Lung (tissue), 12 donors: Measurements from ENCODE around the gene ACADL. TPM values are rescaled to one million over a fixed set of nuclear protein-coding genes. Genes with fewer than 3 reads are reported as not detected.

Experiments used
- ATAC-seq: fragments of 200-7000 bp; cut with Tn5 transposase; one replicate; pipeline ENCODE4 v1.9.1; 2020; ENCODE audit warnings: moderate number of reproducible peaks; ENCODE audit not compliant: insufficient read depth, low FRiP score
- DNase-seq, 3 donors: peaks; one replicate each; pipeline ENCODE4 v3.0.0-alpha.2; 2013 to 2017
- H3K27ac ChIP-seq, 2 donors: one replicate each; pipeline ENCODE4 v1.5.1; 2013; ENCODE audit warnings: mild to moderate bottlenecking in 2 of 2, moderate library complexity in 2 of 2, control low read depth in 1 of 2, inconsistent platforms in 1 of 2, low read depth in 1 of 2, low read length in 1 of 2
- H3K27me3 ChIP-seq, 3 donors: one replicate each; pipeline ENCODE4 v1.5.1; 2013; ENCODE audit warnings: low read length in 2 of 3; ENCODE audit not compliant: control insufficient read depth in 3 of 3, insufficient read depth in 3 of 3
- H3K36me3 ChIP-seq, 4 donors: one replicate each; pipeline ENCODE4 v1.5.1; 2013; ENCODE audit warnings: low read length in 4 of 4, mild to moderate bottlenecking in 1 of 4, moderate library complexity in 1 of 4; ENCODE audit not compliant: control insufficient read depth in 4 of 4, insufficient read depth in 4 of 4
- H3K4me1 ChIP-seq, 5 donors: one replicate each; pipeline ENCODE4 v1.5.1; 2013; ENCODE audit warnings: low read length in 5 of 5, mild to moderate bottlenecking in 2 of 5, moderate library complexity in 1 of 5; ENCODE audit not compliant: control insufficient read depth in 5 of 5, insufficient read depth in 5 of 5
- H3K4me3 ChIP-seq: one replicate; pipeline ENCODE4 v1.5.1; 2013; ENCODE audit warnings: mild to moderate bottlenecking, control low read depth, moderate library complexity
- H3K9ac ChIP-seq, 2 donors: one replicate each; pipeline ENCODE4 v1.5.1; 2013; ENCODE audit warnings: low read length in 2 of 2, control low read depth in 1 of 2; ENCODE audit not compliant: insufficient read depth in 1 of 2
- H3K9me3 ChIP-seq, 4 donors: one replicate each; pipeline ENCODE4 v1.5.1; 2013; ENCODE audit warnings: low read length in 3 of 4, mild to moderate bottlenecking in 1 of 4, moderate library complexity in 1 of 4; ENCODE audit not compliant: control insufficient read depth in 4 of 4, insufficient read depth in 3 of 4
- WGBS, 2 donors: extraction: QIAGEN DNeasy Blood & Tissue Kit; methylation state at CpG; one replicate each; pipeline ENCODE4 v1.1.7; 2013; 5-methylcytosine and 5-hydroxymethylcytosine counted together
- polyA plus RNA-seq, 2 donors: library from polyadenylated mRNA; stranded (reverse); fragments of 200-250 nt; gene quantifications; one replicate each; pipeline ENCODE4 v1.2.1, GENCODE V29; 2013
- total RNA-seq, 2 donors: library from RNA; depleted of rRNA in 1 of 2; stranded (reverse); fragments of >200 nt in 1 of 2; gene quantifications; one replicate each; pipeline ENCODE4 v1.2.1, GENCODE V29; 2014 to 2021
- TF ChIP-seq, protein P1 (sequence below): IDR thresholded peaks from 2 replicates; pipeline ENCODE4 v1.5.1; 2012; ENCODE audit warnings: mild to moderate bottlenecking; ENCODE audit errors: control extremely low read depth, extremely low read depth
- donor health status: control.
- donor health status: control.
- donor health status: Bipolar disorder and iron deficiency.
- donor health status: healthy.
- donor health status: DM: yes; HTN: yes; CAD: no.

ACADL gene
- total and polyA plus RNA-seq, 4 donors: 7.9 to 43.6 (median 31.2) TPM

DNA sequence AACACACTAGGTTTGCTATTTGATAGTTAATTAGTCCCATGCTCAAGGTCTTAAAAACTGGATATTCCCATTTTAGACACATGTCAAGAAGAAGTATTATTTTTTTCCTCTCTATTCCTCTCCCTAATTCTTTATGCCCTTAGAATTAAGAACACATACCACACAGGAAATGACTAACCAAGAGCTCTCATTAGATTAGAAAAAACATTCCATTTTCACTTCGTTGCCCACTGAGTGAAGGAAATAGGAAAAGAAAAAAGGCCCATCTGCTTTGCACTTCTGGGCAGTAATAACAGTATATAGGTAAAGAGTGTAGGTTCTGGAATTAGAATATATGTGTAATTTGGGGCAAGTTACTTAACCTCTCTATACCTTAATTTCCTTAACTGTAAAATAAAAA, 26.9 kb downstream of the ACADL start:
- no peak for ATAC-seq

DNA sequence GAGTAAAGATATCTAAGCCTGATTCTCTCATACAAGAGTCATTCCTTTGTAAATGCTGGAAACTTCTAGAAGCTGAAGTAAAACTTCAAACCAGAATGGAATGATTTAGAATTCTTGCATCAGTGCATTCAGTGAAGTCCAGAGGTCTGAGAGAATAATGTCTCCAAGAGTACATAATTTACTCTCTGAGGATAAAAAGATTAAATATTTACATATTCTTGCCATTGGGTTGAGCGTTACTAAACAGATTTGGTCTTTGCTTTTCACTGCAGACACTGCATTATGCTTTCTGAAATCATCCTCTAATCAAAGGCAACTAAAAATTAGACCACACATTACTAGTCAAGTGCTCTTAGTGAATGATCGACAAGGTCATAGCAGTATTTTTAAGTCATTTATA, 27.5 kb downstream of the ACADL start:
- peaks cover 0 to 8% (median 0%) of the 10 kb centered on the region in 5 donors for H3K4me1 ChIP-seq
- no peak overlapping the region for H3K4me3 ChIP-seq
- DNase-seq: no peak
- H3K27ac ChIP-seq: no peak overlapping the region
- TF ChIP-seq, protein P1, sequence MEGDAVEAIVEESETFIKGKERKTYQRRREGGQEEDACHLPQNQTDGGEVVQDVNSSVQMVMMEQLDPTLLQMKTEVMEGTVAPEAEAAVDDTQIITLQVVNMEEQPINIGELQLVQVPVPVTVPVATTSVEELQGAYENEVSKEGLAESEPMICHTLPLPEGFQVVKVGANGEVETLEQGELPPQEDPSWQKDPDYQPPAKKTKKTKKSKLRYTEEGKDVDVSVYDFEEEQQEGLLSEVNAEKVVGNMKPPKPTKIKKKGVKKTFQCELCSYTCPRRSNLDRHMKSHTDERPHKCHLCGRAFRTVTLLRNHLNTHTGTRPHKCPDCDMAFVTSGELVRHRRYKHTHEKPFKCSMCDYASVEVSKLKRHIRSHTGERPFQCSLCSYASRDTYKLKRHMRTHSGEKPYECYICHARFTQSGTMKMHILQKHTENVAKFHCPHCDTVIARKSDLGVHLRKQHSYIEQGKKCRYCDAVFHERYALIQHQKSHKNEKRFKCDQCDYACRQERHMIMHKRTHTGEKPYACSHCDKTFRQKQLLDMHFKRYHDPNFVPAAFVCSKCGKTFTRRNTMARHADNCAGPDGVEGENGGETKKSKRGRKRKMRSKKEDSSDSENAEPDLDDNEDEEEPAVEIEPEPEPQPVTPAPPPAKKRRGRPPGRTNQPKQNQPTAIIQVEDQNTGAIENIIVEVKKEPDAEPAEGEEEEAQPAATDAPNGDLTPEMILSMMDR: no peak
- peaks cover 0 to 2% (median 0%) of the 10 kb centered on the region in 3 donors for H3K27me3 ChIP-seq
- no peak for ATAC-seq
- WGBS, 2 donors: 49 to 83% methylated on average over 2 of the region's 2 CpGs
- H3K9me3 ChIP-seq: no peaks in the 10 kb centered on the region
- H3K9ac ChIP-seq: no peak overlapping the region
- no peaks in the 10 kb centered on the region for H3K36me3 ChIP-seq

More for the DNA sequence above, 26.9 kb downstream of the ACADL start:
- no peak overlapping the region for H3K9ac ChIP-seq
- peaks cover 0 to 2% (median 0%) of the 10 kb centered on the region in 3 donors for H3K27me3 ChIP-seq
- DNase-seq: no peak
- no peaks in the 10 kb centered on the region for H3K36me3 ChIP-seq
- H3K27ac ChIP-seq: no peak overlapping the region
- H3K9me3 ChIP-seq: no peaks in the 10 kb centered on the region
- H3K4me1 ChIP-seq: peaks cover 0 to 8% (median 0%) of the 10 kb centered on the region in 5 donors
- H3K4me3 ChIP-seq: no peak overlapping the region
- 6 to 9% methylated on average over 1 of the region's 1 CpG for WGBS, 2 donors
- TF ChIP-seq, protein P1: no peak

DNA sequence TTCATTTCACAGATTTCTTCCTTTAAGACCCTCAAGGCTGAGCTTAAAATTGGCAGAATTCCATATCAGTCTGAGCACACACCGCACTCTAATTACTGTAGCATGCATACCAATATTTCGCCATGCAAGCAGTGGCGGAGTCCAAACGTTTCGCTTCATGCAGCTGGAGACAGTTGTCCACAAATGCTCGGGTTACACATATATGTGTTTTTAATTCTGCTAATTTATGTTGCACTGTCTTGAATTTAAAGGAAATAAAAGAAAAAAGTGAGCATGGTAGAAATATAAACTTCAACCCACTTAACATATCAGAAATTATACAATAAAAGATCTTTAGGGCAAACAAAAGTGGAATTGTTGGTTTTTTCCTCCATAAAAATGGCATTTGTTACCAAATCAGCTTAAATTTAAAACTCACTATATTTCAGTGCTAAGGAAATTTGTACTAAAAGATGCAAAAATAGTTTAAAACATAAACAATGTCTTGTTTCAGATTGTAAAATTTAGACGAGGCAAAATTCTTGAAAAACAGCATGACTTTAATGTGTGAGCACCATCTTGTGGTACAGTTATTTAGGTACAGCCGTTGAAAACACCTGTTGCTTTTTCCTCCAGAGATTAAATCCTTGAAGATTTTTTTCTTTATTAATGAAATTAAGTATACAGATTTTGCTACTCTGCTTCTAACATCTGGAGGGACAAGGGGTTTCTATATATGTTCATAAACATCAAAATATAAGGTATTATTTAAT, 30.0 kb downstream of the ACADL start:
- Histone ChIP-seq H3K27me3 (no peaks in the 10 kb centered on the region), H3K9ac (peak overlapping the region in 1 of 2 donors; percentile 60), H3K9me3 (no peaks in the 10 kb centered on the region), H3K36me3 (no peaks in the 10 kb centered on the region), H3K4me3 (no peak overlapping the region), H3K4me1 (peaks cover 0 to 8% (median 0%) of the 10 kb centered on the region in 5 donors), H3K27ac (no peak overlapping the region)
- DNase-seq (peak; percentile 44 to 84 (median 70)), ATAC-seq (no peak)
- 25 to 35% methylated on average over 8 of the region's 8 CpGs for WGBS, 2 donors
- TF ChIP-seq, protein P1: peak; percentile 61
